SKM-1 (cell line): ENCODE data around the gene ETS2.
A peak's percentile ranks its signal among the peaks of the same experiment; 100 is the strongest.

Source experiments
- DNase-seq: peaks from one replicate; lab custom pipeline; 2025; ENCODE audit not compliant: unreplicated experiment; lab: John Stamatoyannopoulos, UW

Gene ETS2

DNA sequence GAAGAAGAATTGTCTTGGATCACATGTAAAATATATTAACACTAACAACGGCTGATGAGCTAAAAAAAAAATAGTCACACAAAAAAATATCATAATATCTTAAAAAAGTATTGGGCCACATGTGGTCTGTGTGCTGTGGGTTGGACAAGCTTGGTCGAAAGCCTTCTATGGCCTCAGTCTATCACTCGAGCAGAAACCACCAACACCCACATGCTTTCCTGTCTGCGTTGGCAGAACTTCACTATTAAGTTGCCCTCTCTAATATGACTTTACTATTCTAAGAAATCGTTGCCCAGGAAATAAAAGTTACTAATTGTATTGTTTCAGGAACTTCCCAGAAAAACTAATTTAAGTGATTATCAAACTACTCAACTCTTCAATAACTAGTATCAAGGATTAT lies 28.2 kb upstream of the ETS2 start:
- no peak for DNase-seq

DNA sequence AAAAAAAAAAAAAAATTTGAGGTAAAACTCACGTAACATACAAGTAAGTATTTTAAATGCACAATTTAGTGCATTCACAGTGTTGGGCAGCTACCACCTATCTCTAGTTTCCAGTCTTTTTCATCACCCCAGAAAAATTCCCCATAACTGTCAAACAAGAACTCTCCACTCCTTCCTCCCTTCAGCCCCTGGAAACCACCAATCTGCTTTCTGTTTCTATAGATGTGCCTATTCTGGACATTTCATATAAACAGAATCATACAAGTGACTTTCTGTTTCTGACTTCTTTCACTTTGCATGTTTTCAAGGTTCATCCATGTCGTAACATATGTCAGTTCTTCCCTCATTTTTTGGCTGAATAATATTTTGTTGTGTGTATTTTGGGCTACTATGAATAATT lies 24.9 kb upstream of the ETS2 start:
- DNase-seq, result no peak

DNA sequence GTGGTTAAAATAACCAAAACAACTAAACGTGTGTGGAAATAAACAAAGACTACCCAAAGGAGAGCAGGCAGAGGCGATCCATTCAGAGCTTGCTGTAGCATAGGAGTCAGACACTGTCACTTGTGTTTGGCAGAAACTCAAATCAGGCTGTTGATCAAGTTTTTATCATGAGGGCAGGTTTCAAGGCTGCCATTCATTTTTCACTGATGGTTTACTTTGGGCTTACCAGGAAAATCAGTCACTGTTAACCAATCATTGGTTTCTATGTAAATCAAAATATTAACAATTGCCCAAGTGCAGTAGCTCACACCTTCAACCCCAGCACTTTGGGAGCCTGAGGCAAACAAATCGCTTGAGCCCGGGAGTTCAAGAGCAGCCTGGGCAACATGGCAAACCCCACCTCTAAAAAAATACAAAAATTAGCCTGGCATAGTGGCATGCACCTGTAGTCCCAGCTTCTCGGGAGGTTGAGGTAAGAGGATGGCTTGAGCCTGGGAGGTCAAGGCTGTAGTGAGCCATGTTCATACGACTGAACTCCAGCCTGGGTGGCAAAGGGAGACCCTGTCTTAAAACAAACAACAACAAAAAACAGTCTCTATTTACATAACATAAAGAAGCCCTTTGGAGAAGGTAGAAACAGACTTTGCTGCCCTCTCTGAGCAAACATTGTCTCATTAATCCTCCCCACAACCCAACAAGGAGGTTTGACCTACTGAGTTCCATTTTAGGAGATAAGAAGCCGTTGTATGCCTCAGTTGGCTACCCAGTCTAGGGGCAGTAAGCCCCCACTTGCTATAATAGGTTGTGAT lies 21.1 kb upstream of the ETS2 start:
- DNase-seq, result no peak

DNA sequence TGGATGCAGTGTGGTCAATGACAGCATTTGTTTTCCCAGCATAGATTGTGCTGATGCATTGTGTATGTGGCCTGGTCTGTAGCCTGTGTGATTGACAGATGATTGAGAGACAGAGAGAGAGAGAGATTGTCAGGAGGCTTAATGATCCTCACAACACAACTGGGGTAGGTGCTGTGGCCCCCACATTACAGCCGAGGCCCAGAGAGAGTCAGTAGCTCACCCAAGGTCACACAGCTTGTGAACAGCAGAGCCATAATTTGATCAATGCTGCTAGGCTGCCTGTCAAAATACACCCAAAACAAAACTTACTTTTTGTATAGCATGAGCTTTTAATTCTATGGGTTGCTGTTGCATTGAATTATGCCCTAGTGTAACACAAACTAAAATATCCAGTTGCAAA lies 20.2 kb upstream of the ETS2 start:
- no peak for DNase-seq

DNA sequence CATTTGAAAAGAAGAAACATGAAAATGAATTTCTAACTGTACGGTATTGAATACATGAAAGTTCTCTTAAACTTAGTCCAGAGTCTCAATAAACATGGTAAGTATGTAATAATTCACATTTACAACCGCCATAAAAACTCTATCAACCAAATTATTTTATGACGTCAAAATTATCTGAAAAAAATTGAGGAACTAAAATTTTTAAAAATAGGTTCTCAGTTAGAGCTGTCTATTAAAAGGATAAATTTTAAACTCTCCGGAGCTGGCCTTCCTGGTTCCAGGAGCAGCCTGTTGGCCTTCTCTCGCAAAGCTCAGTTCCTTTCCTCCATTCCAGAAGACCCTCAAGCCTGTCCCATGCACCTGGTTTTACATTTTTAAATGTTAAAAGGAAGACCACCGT lies 18.7 kb upstream of the ETS2 start:
- no peak for DNase-seq

DNA sequence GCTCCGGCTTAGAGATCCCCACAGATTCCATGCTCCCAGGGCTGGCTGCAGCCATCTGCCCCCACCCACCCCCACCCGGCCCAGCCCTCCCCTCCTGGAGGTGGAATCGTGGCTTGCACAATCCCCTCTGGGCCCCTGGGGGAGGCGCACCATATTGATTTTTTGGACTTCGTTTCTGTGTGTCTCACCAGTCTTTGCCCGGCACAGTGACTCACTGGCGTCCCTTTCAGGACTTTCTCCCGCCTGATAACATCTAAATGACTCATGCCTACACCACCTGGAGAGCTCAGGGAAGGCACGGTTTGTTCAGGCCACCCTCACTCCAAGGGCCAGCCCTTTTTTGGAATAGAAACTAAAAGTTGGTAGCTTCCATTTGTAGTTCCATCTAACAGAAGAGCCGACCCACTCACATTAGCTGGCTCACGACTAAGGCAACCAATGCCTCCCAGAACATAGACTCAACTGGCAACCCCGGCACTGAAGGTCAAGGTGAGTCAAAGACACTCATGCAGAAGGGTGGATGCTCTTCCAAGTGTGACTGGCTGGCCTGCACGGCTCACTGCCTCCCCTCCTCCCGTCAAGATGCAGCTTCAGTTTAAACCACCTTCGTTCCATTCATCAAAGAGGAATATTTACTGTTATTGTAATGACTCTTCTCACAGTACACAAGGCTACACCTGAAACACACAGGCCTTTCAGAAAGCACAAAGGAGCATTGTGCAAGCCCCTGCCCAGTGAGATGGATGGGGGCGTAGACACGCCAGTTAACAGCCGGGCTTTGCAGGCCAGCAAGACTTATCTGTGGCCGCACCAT lies 18.1 kb upstream of the ETS2 start:
- no peak for DNase-seq

DNA sequence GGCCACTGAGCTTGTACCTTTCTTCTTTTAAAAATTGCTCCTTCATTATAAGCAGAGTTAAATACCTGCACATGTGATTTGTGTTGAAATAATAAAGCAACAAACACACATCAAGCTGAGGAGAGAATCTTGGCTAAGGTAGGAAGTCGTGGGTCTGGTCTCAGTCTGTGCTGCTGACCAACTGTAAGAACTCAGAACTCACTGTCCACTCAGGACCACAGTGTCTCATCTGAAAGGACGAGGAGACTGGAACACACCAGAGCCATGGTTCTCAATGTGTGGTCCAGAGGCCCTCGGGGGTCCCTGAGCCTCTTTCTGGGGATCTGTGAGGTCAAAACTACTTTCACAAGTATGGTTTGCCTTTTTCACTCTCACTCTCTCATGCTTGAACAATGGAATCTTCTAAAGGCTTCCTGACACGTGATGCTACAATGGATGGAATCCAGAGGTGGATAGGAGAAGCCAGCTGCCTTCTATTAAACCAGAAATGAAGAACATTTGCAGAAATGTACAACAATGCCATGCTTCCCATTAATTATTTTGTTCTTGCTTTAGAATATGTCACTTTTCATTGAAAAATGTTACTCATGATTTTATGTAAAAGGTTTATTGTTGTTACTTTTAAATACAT lies 17.3 kb upstream of the ETS2 start:
- no peak for DNase-seq

DNA sequence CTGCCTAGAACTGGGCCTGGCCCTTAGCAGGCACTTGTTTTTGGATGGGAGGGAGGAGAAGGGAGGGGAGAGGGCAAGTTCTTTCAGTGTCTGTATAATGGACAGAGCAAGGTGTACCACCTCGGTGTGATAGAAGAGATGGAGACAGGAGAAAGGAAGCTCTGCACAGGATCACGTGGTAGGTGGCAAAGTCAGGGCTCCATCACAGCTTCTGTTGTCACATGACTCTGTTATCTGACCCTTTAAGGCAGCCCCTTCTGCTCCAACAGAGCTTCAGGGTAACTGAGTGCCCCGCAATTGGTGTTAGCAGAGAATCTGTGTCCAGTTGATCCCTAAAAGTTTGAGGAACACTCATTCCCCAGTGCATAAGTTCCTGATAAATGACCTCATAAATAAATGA lies 16.5 kb upstream of the ETS2 start:
- no peak for DNase-seq

DNA sequence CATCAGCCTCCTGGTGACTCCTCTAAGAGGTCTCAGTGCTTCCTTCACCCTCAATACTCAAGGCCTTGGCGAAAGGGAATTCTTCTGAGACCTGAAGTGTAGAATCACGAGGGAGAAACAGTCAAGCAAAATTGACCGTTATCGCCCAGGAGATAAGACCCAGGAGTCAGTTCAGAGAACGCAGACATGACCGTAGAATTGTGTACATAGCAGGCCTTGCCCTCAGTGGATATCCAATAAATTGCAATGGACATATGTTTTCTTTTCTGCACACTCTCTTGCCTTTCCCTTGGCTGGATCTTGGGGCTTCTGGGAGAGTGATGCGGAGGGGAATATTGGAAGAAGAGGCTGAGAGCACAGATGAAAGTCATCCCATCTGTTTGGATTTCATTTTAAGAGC lies 15.7 kb upstream of the ETS2 start:
- no peak for DNase-seq

DNA sequence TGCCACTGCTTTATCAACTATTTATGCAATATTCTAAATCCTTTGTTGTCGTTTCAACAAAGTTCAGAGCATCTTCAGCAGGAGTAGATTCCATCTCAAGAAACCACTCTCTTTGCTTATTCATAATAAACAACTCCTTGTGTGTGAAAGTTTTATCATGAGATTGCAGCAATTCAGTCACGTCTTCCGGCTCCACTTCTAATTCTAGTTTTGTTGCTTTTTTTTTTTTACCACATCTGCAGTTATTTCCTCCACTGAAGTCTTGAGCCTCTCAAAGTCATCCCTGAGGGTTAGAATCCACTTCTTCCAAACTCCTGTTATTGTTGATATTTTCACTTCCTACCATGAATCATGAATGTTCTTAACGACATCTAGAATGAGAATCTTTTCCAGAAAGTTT lies 14.8 kb upstream of the ETS2 start:
- DNase-seq, result no peak

DNA sequence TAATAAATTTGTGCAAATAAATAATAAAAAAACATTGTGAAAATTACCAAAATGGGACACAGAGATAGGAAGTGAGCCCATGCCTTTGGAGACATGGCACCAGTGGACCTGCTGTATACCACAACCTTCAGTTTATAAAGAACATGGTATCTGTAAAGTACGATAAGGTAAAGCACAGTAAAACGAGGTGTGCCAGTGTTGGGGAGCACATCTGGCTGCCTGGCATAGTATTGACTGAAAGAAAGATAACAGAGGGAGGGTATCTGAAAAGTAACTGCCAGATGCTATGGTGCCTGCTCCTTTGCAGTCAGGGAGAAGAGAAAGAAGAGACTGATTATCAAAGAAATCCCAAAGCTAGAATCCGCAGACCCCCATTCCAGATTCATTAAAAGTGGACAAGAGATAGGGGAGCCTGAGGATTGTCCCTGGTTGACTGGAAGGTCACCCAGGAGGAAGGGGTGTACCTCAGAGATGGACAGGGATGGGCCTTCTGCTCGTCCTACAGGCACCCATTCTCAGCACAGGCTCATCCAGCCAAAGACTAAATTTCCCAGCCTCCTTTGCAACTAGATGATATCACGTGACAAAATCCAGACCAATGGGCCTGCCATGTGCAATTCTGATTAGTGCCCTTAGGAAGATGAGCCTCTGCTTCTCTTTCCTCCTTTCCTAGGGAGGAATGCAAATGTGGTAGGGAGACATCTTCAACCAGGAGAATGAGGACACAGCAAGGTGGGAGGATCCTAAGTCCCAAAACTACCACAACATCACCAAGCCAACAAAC lies 12.9 kb upstream of the ETS2 start:
- DNase-seq, result no peak

DNA sequence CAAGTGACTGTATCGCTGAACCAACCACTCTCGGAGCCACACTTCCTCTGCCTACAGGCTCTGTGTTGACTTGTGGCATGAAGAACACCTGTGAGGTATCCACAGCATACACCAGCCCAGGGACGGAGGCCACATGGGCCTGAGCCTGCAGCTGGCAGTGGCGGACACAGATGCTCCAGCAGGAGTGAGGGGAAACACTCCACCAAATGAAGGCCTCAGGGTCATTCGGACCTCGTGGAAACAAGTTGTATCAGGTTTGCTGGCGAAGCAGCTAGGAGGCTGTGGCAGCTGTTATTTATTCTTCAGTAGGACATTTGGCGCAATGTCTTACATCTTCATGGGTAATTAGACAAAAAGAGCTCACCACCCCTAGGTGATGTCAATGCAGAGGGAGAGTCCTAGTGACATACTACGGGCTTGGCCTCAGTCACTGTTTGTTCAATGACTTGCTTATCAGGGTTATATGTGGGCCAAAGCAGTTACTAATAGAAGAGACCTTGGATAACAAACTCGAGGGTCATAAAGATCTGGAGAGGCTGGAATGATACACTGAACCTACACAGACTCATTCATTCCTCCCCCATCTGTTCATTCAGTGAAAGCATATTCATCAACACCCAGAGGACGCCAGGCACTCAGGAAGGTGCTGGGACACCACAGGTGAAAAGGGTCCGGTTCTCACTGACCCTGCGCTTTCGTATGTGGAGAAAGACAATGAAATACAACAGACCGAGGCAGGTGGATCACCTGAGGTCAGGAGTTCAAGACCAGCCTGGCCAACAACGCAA lies 11.6 kb upstream of the ETS2 start:
- no peak for DNase-seq

DNA sequence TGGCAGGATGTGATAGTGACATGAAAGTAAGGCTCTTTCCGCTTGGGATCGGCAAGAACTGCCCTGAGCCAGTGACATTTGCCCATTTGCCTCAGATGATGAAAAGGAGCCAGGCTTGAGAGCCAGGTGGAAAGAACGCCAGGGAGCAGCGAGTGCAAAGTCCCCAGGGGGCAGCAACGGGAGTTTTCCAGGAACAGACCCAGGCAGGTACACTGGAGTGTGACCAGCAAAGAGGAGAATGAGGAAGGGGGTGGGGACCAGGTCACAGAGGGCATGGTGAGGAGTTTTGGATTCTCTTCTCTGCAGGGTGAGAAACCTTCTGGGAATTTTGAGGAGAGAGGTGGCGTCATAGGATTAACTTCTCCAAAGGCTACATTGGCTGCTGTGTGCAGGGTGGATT lies 10.8 kb upstream of the ETS2 start:
- DNase-seq, result no peak

DNA sequence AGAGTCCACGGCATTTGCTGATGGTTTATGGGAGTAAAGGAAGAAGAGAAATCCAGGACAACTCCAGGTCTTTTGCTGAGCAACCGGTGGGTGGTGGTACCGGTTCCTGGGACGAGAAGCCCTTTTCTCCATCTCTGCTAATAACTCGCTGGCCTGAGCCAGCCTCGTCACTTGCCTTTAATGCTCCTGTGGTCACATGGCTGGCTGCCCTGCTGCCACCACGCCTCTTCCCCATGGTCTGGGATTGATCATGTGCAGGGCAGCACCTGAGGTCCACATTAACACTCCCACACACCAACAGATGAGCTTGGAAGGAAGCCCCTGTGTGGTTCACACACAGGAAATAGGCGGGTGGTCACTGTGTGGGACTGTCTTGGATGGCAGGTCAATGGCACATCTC lies 10.3 kb upstream of the ETS2 start:
- no peak for DNase-seq

DNA sequence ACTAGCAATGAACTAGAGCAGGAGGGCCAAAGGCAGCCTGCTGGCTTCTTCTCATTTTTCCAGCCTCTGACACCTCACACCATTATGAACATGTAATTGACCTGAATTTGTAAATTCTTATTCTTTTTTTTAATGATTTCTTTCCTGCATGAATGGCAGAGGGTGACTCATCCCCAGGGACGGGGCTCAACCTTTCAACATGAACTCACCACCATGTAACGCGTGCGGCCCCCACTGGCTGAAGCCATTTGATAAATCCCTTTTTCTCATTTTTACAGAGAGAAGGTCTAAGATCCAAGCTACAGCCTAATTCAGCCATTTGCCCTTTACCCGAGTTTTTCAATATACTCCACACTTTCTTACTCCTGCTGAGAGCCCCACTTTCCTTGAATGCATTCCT lies 9.3 kb upstream of the ETS2 start:
- DNase-seq, result no peak

DNA sequence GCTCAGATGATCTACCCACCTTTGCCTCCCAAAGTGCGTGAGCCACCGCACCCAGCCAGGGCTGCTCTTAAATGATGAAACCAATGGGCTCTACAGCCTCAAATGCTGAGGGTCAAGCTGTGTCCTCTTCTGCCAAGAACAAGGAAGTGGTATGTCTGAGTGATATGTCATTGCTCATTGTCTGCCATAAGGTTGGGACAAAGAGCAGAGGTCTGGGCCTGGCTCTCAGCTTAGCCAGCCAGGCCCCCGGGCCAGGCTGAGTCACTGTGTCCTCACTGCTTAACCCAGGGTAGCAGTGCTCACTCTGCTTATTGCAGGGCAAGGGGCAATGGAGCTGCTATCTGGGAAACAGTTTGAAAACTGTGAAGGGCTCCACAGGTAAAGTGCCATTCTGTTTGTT lies 8.3 kb upstream of the ETS2 start:
- DNase-seq, result peak; percentile 8

DNA sequence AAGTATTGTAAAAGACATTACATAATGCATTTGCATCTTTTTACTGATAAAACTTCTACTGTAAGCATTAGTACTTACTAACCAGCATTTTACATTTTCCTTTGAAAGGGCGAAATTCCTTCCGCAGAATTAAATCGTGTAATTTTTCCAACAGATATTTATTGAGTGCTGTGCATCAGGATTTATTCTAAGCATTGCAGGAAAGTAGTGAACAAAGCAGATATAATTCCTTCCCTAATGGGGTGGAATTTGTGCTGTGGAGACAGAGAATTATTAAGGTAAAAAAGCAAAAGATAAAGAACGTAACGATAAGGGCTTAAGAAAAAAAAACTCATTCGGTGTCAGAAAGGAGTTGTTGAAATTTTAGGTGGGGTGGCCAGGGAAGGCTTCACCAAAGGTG lies 7.6 kb upstream of the ETS2 start:
- no peak for DNase-seq

DNA sequence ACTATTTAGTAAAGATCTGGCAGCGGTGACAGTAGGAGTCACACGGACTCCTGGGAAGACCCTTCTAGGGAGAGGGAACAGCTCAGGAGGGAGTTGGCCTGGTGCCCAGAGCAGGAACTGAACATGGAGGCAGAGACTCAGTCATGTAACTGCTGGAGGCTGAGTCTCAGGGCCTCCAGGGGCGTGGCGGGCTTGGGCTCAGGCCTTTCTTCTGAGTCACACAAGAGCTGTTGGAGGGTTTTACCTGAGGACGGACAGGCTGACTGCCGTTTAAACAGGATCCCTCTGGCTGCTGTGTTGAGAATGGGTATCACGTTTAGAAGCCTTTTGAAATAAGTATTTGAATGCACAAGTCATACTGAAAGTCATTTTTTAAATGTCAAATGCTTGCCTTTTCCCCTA lies 7.2 kb upstream of the ETS2 start:
- DNase-seq, result no peak

DNA sequence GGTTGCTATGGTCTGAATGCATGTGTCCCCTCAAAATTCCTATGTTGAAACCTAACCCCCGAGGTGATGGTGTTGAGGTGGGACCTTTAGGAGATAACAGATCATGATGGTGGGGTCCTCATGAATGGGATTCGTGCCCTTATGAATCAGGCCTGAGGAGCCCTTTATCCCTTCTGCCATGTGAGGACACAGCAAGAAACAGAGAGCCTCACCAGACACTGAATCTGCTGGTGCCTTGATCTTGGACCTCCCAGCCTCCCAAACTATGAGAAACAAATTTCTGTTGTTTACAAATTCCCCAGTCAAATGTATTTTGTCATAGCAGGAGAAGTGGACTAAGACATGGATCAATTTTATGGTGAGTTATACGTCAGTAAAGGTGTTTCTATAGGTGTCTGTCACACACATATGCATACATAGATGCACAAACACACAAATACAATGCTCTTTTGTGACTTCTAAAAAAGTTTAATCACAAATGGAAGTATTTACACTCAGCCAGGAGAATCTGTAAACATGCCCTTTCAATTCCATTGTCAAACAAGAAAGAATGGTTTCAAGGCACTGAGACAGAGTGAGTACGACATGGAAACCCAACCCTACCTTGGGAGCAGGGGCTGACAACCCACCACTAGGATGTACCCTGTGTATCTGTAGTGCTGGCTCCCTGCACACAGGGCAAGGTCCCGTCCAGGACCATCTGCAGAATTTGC lies 5.5 kb upstream of the ETS2 start:
- DNase-seq, result no peak
